ENCODE results near the gene TJP1.

Gene TJP1

DNA sequence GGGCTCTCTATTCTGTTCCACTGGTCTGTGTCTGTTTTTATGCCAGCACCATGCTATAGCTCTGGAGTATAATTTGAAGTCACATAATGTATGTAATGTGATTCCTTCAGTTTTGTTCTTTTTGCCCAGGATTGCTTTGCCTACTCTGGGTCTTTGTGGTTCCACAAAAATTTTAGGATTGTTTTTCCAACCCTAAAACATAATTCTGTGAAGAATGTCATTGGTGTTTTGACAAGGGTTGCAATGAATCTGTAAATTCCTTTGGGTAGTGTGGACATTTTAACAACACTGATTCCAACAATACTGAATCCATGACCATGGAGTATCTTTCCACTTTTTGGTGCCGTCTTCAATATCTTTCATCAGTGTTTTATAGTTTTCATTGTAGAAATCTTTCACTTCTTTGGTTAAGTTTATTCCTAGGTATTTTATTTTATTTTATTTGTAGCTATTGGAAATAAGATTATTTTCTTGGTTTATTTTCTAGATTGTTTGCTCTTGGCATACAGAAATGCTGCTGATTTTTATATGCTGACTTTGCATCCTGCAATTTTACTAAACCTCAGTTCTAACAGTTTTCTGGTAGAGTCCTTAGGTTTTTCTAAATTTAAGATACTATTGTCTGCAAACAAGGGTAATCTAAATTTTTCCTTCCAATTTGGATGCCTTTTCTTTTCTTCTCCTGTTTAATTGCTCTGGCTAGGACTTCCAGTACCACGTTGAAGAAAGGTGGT is 29.7 kb downstream of the TJP1 start:
- in situ Hi-C loops (cut with MboI; ENCODE audit: low pct_unique_long_range_greater_than_20kb, low sequenced_read_pairs, unreplicated experiment): no loop called here
- TF ChIP-seq, protein P1, sequence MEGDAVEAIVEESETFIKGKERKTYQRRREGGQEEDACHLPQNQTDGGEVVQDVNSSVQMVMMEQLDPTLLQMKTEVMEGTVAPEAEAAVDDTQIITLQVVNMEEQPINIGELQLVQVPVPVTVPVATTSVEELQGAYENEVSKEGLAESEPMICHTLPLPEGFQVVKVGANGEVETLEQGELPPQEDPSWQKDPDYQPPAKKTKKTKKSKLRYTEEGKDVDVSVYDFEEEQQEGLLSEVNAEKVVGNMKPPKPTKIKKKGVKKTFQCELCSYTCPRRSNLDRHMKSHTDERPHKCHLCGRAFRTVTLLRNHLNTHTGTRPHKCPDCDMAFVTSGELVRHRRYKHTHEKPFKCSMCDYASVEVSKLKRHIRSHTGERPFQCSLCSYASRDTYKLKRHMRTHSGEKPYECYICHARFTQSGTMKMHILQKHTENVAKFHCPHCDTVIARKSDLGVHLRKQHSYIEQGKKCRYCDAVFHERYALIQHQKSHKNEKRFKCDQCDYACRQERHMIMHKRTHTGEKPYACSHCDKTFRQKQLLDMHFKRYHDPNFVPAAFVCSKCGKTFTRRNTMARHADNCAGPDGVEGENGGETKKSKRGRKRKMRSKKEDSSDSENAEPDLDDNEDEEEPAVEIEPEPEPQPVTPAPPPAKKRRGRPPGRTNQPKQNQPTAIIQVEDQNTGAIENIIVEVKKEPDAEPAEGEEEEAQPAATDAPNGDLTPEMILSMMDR (IDR thresholded peaks at IDR 0.05; ENCODE audit: extremely low read depth, insufficient read depth, missing control alignments): no peak

GRCh38 chr15:29790607-29791006 is 31.7 kb downstream of the TJP1 start:
- TF ChIP-seq, protein P1 (IDR thresholded peaks at IDR 0.05; ENCODE audit: extremely low read depth, insufficient read depth, missing control alignments): no peak
- in situ Hi-C loops (cut with MboI; ENCODE audit: low pct_unique_long_range_greater_than_20kb, low sequenced_read_pairs, unreplicated experiment): no loop called here
- DNase-seq (ENCODE audit: low spot score): no peak

More for the DNA sequence above, 29.7 kb downstream of the TJP1 start:
- DNase-seq (ENCODE audit: low spot score): no peak

DNA sequence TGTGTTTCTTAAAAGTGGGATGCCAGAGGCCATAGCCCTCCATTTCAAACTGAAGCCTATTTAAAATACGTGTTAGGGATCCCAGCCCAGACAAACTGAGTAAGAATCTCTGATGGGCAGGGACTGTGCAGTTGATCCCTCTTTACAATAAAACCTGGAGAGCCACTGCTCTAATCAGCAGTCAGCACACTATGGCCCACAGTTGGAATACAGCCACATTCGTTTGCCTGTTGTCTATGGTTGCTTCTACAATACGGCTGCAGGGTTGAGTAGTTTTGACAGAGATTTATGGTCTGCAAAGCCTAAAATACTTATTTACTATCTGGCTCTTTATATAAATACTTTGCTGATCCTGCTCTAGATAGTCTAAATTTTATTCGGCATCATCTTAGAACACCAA is 32.4 kb downstream of the TJP1 start:
- TF ChIP-seq, protein P1 (IDR thresholded peaks at IDR 0.05; ENCODE audit: extremely low read depth, insufficient read depth, missing control alignments): no peak
- in situ Hi-C loops (cut with MboI; ENCODE audit: low pct_unique_long_range_greater_than_20kb, low sequenced_read_pairs, unreplicated experiment): no loop called here
- no peak for DNase-seq (ENCODE audit: low spot score)

DNA sequence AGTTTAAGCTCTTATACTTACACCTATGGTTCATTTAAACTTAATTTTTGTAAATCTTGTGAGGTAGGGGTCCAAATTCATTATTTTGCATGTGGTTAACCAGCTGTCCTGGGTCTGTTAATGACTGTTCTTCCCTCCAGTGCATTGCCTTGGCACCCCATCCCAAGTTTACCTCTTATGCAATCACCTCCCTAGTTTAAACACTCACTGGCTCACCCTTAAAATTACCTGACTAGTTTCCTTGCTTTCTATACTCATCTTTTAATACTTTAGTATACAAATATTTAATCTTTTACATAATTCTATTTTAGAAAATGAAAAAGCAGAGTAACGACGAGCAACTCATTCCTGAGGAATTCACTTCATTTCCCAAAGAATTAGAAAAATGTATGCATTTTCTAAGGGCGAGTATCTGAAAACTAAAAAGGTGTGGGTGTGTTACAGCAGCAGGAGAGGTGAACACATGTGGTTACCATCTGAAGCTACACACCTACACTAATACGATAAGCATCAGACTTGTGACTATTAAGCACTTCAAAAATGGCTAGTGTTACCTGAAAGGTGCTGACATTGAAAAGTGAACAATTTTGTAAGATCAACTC is 33.7 kb downstream of the TJP1 start:
- in situ Hi-C loops (cut with MboI; ENCODE audit: low pct_unique_long_range_greater_than_20kb, low sequenced_read_pairs, unreplicated experiment): no loop called here
- TF ChIP-seq, protein P1 (IDR thresholded peaks at IDR 0.05; ENCODE audit: extremely low read depth, insufficient read depth, missing control alignments): no peak
- no peak for DNase-seq (ENCODE audit: low spot score)

DNA sequence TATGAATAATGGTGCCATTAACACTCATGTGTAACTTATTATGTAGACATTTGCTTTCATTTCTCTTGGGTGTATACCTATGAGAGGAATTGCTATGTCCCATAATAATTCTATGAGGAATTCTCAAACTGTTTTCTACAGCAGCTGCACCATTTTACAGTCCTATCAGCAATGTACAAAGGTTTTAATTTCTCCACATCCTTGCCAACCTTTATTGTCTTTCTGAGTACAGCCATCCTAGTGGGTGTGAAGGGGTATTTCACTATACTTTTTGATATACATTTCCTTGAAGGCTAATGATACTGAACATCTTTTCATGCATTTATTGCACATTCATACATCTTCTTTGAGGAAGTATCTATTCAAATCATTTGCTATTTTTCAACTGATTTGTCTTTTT is 34.5 kb downstream of the TJP1 start:
- in situ Hi-C loops (cut with MboI; ENCODE audit: low pct_unique_long_range_greater_than_20kb, low sequenced_read_pairs, unreplicated experiment): no loop called here
- TF ChIP-seq, protein P1 (IDR thresholded peaks at IDR 0.05; ENCODE audit: extremely low read depth, insufficient read depth, missing control alignments): no peak
- no peak for DNase-seq (ENCODE audit: low spot score)

DNA sequence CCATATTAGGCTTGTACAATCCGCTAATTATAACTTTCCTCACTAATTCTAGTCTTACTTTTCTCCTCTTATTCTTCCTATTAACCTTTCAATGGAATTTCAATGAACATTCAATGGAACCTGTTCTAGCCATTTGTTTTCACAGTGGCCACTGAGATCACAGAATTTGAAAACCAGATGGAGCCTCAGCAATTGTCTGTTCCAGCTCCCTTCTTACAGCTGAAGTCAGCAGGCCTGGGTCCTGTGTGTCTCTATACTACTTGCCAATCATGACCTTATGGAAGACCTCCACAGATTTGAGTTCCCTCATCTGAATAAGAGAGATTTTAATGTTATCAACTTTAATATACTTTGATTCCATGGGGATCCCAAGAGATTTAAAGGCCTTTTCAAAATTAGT is 36.6 kb downstream of the TJP1 start:
- in situ Hi-C loops (cut with MboI; ENCODE audit: low pct_unique_long_range_greater_than_20kb, low sequenced_read_pairs, unreplicated experiment): no loop called here
- no peak for DNase-seq (ENCODE audit: low spot score)

More for the DNA sequence above, 36.6 kb downstream of the TJP1 start:
- TF ChIP-seq, protein P1 (IDR thresholded peaks at IDR 0.05; ENCODE audit: extremely low read depth, insufficient read depth, missing control alignments): no peak

All from GM13977 (cell line).